ENCODE data around the gene TPT1. TPM values are rescaled to one million over a fixed set of nuclear protein-coding genes. Genes with fewer than 3 reads are reported as not detected.

TPT1 gene
- total and polyA plus RNA-seq, 9 of the 15 experiments (the other 6 are each of a cell fraction or from before 2014, with no cell fraction given): 602 to 2,508 (median 1,784) TPM

GRCh38 chr13:45297456-45298205 lies 43.4 kb downstream of the TPT1 start:
- Histone ChIP-seq H3K9me3 (replicated peaks; ENCODE audit: control insufficient read depth, insufficient read depth, low read depth, low read length) (no peaks in the 10 kb centered on the region), H3K9ac (ENCODE audit: insufficient read depth in 1 of 2, low read depth in 2 of 2, low read length in 2 of 2) (no peak overlapping the region), H3K4me1 (replicated peaks in 1 of 2; ENCODE audit: control insufficient read depth in 2 of 2, insufficient read depth in 2 of 2, low read length in 2 of 2) (peaks cover 16 to 18% of the 10 kb centered on the region in 2 experiments; a peak in 4 of 5 replicates), H4K20me1 (replicated peaks; ENCODE audit: control insufficient read depth, insufficient read depth, low read length) (0 out of 2 replicates have a peak, but pooled peaks cover 4% of the 10 kb centered on the region), H3K27ac (ENCODE audit: extremely low read depth, low read depth, low read length) (no peak overlapping the region), H3K27me3 (ENCODE audit: control insufficient read depth in 2 of 2, insufficient read depth in 2 of 2, low read length in 2 of 2) (no peaks in the 10 kb centered on the region), H3K36me3 (ENCODE audit: control insufficient read depth, insufficient read depth, low read length) (no peaks in the 10 kb centered on the region), H3K79me2 (ENCODE audit: control insufficient read depth, insufficient read depth, low read length) (no peaks in the 10 kb centered on the region), H3K4me2 (ENCODE audit: insufficient read depth, low read length) (no peak overlapping the region), H3K4me3 (no peak overlapping the region), H2AFZ (ENCODE audit: low read depth, low read length) (no peak overlapping the region), H3K9me1 (ENCODE audit: control insufficient read depth, insufficient read depth, low read length) (peaks cover 2% of the 10 kb centered on the region)
- in situ Hi-C loops (cut with MboI) (no loop called here), intact Hi-C loops (cut with micrococcal nuclease) (no loop called here)
- POLR2A ChIA-PET: interaction anchor here (0.6 to 1.3 kb wide), 4 partner anchors 10 to 106 kb away, joined by 3 to 4 read pairs (median 4); no protein-coding TSS in a partner anchor
- CTCF ChIA-PET (ENCODE audit: low intra/inter-chr PET ratio): no interaction called here
- WGBS (ENCODE audit: insufficient coverage, low coverage, missing lambda C conversion rate): 75% methylated on average over 5 of the region's 7 CpGs
- ATAC-seq (no peak), FAIRE-seq (no peak), DNase-seq (ENCODE audit: extremely low read depth in 1 of 4, low spot score in 3 of 4) (no peak)
- no TSS peak for BruUV-seq (replicated peaks)
- TF ChIP-seq PKNOX1 (IDR thresholded peaks at IDR 0.05) (peak; percentile 33; the same call in 1 of the 2 replicates), NCOR1 (IDR thresholded peaks at IDR 0.05) (no peak)

- Histone ChIP-seq H3K9me1 (ENCODE audit: control insufficient read depth, insufficient read depth, low read length) (peaks cover 2% of the 10 kb centered on the region), H4K20me1 (replicated peaks; ENCODE audit: control insufficient read depth, insufficient read depth, low read length) (0 out of 2 replicates have a peak, but pooled peaks cover 4% of the 10 kb centered on the region), H3K36me3 (ENCODE audit: control insufficient read depth, insufficient read depth, low read length) (no peaks in the 10 kb centered on the region), H3K4me2 (ENCODE audit: insufficient read depth, low read length) (no peak overlapping the region), H3K27ac (ENCODE audit: extremely low read depth, low read depth, low read length) (no peak overlapping the region), H3K27me3 (ENCODE audit: control insufficient read depth in 2 of 2, insufficient read depth in 2 of 2, low read length in 2 of 2) (no peaks in the 10 kb centered on the region), H2AFZ (ENCODE audit: low read depth, low read length) (no peak overlapping the region), H3K4me3 (no peak overlapping the region), H3K79me2 (ENCODE audit: control insufficient read depth, insufficient read depth, low read length) (no peaks in the 10 kb centered on the region), H3K9me3 (replicated peaks; ENCODE audit: control insufficient read depth, insufficient read depth, low read depth, low read length) (no peaks in the 10 kb centered on the region), H3K9ac (ENCODE audit: insufficient read depth in 1 of 2, low read depth in 2 of 2, low read length in 2 of 2) (no peak overlapping the region), H3K4me1 (replicated peaks in 1 of 2; ENCODE audit: control insufficient read depth in 2 of 2, insufficient read depth in 2 of 2, low read length in 2 of 2) (peaks cover 11 to 16% of the 10 kb centered on the region in 2 experiments; a peak in 4 of 5 replicates)
- POLR2A ChIA-PET: interaction anchor here (0.6 kb wide), 1 partner anchor 22 kb away, joined by 3 read pairs; no protein-coding TSS in a partner anchor
- DNase-seq (ENCODE audit: extremely low read depth in 1 of 4, low spot score in 3 of 4): no peak
- no peak for ATAC-seq
- intact Hi-C loops (cut with micrococcal nuclease): no loop called here
- in situ Hi-C loops (cut with MboI): no loop called here
- FAIRE-seq: no peak
- CTCF ChIA-PET (ENCODE audit: low intra/inter-chr PET ratio): no interaction called here
- no peak for TF ChIP-seq ZNF217 (CRISPR knock-in tag; IDR thresholded peaks at IDR 0.05)
- TF ChIP-seq ZNF41 (CRISPR knock-in tag; conservative IDR thresholded peaks at IDR 0.05): no peak
- no peak for TF ChIP-seq ZBED1 (IDR thresholded peaks at IDR 0.05)
- no peak for TF ChIP-seq FOS (IDR thresholded peaks at IDR 0.05; ENCODE audit: extremely low read depth, insufficient read length)
- no peak for TF ChIP-seq ZNF589 (CRISPR knock-in tag; IDR thresholded peaks at IDR 0.05; ENCODE audit: low read depth)
- no peak for TF ChIP-seq POLR2A (conservative IDR thresholded peaks at IDR 0.05)
- TF ChIP-seq GTF2A2 (tag; IDR thresholded peaks at IDR 0.05): no peak
- no peak for TF ChIP-seq NUFIP1 (IDR thresholded peaks at IDR 0.05; ENCODE audit: partially characterized antibody)
- TF ChIP-seq ATF7 (IDR thresholded peaks at IDR 0.05): no peak
- no peak for TF ChIP-seq SRSF3 (IDR thresholded peaks at IDR 0.05; ENCODE audit: insufficient read depth, low read length)
- no peak for TF ChIP-seq NBN (IDR thresholded peaks at IDR 0.05; ENCODE audit: low read depth)
- TF ChIP-seq DACH1 (IDR thresholded peaks at IDR 0.05; ENCODE audit: partially characterized antibody): no peak
- no peak for TF ChIP-seq KDM5B (IDR thresholded peaks at IDR 0.05; ENCODE audit: insufficient replicate concordance, low read depth, low read length)
- no peak for TF ChIP-seq MAZ (CRISPR knock-in tag; conservative IDR thresholded peaks at IDR 0.05 in 1 of 2, IDR thresholded peaks at IDR 0.05 in 1 of 2)
- TF ChIP-seq MYNN (IDR thresholded peaks at IDR 0.05): no peak
- TF ChIP-seq MYNN (CRISPR knock-in tag; IDR thresholded peaks at IDR 0.05): no peak
- no TSS peak for BruUV-seq (replicated peaks)
Measured at GRCh38 chr13:45296259-45296658, 44.7 kb downstream of the TPT1 start.
